Kidney (tissue), 14 donors: ENCODE measurements around the gene GRIN2A. TPM values are rescaled to one million over a fixed set of nuclear protein-coding genes. Genes with fewer than 3 reads are reported as not detected.

Experiments used
- DNase-seq, 5 donors: peaks; one replicate each; pipeline ENCODE4 v3.0.0-alpha.2; 2013 to 2020
- FAIRE-seq: peaks from 2 replicates; lab custom pipeline; 2012; peaks lifted over from hg19 to GRCh38; lab: Jason Lieb, UNC
- H3K27ac ChIP-seq, 2 donors: one replicate each; pipeline ENCODE4 v1.7.0; 2013; ENCODE audit warnings: low read depth in 2 of 2, low read length in 2 of 2, inconsistent platforms in 1 of 2
- H3K27me3 ChIP-seq: one replicate; pipeline ENCODE4 v1.7.1; 2013; ENCODE audit warnings: low read length, inconsistent platforms; ENCODE audit not compliant: control insufficient read depth, insufficient read depth
- H3K36me3 ChIP-seq, 3 donors: one replicate each; pipeline versions ENCODE4 v1.7.0 to v1.7.1; 2013; ENCODE audit warnings: low read length in 3 of 3, control low read depth in 1 of 3, inconsistent platforms in 1 of 3; ENCODE audit not compliant: insufficient read depth in 3 of 3, control insufficient read depth in 2 of 3
- H3K4me1 ChIP-seq, 3 donors: one replicate each; pipeline versions ENCODE4 v1.7.0 to v1.7.1; 2013; ENCODE audit warnings: low read length in 3 of 3, inconsistent platforms in 1 of 3, low read depth in 1 of 3; ENCODE audit not compliant: control insufficient read depth in 2 of 3, insufficient read depth in 2 of 3
- H3K4me3 ChIP-seq, 3 donors: one replicate each; pipeline versions ENCODE4 v1.7.0 to v1.8.1; 2013; ENCODE audit warnings: low read length in 3 of 3, control low read depth in 1 of 3, inconsistent platforms in 1 of 3
- H3K9ac ChIP-seq, 3 donors: one replicate each; pipeline versions ENCODE4 v1.7.0 to v1.7.1; 2013; ENCODE audit warnings: low read length in 3 of 3, control low read depth in 1 of 3, inconsistent platforms in 1 of 3
- H3K9me3 ChIP-seq, 3 donors: one replicate each; pipeline versions ENCODE4 v1.7.0 to v1.7.1; 2013; ENCODE audit warnings: low read length in 3 of 3, control low read depth in 1 of 3, inconsistent platforms in 1 of 3; ENCODE audit not compliant: control insufficient read depth in 2 of 3, insufficient read depth in 1 of 3
- CTCF ChIP-seq: IDR thresholded peaks from 3 replicates; pipeline ENCODE4 v1.5.1; 2012; ENCODE audit warnings: mild to moderate bottlenecking, moderate library complexity, borderline replicate concordance; ENCODE audit not compliant: insufficient read depth; ENCODE audit errors: extremely low read depth
- intact Hi-C: fragments of 100-400 bp; cut with DNase I; formaldehyde crosslinking; loops from one replicate; pipeline ENCODE4 v1.11.1; 2022
- polyA plus RNA-seq: library from polyadenylated mRNA; stranded (reverse); fragments of 350-450 nt; fragmentation: Illumina TruSeq; extraction: RNeasy Lipid Tissue Mini Kit (QIAGEN cat#74804); gene quantifications from one replicate; pipeline ENCODE4 v1.2.3, GENCODE V29; 2014; ENCODE audit warnings: low read depth, low replicate concordance; ENCODE audit not compliant: insufficient read depth
- total RNA-seq: library from RNA; stranded (reverse); fragmentation: NEBNext Ultra II Directional; extraction: Animal tissue kit (Norgen Biotek cat#: 25700); gene quantifications from one replicate; pipeline ENCODE4 v1.2.1, GENCODE V29; 2021
- donor health status: control.
- donor health status: control.
- donor health status: control.
- donor health status: control.
- donor health status: control.
- donor health status: DM: yes; HTN: yes; CAD: no.
- donor health status: Normal renal cell carcinoma (clear cell type).

GRIN2A gene
- total and polyA plus RNA-seq, 2 donors from 2014 or later: 0.28 to 6.5 TPM

- Histone ChIP-seq H3K4me3 (peak overlapping the region in 1 of 3 donors; percentile 2), H3K27me3 (no peaks in the 10 kb centered on the region), H3K9me3 (no peaks in the 10 kb centered on the region), H3K9ac (no peak overlapping the region), H3K27ac (no peak overlapping the region), H3K36me3 (no peaks in the 10 kb centered on the region), H3K4me1 (peaks cover 0 to 3% (median 0%) of the 10 kb centered on the region in 3 donors)
- TF ChIP-seq CTCF: no peak
- FAIRE-seq: no peak
- intact Hi-C loops: no loop called here
- DNase-seq: peak in 1 of 5 donors; percentile 10
Observed at GRCh38 chr16:9976601-9977000, 205.6 kb downstream of the GRIN2A start.

DNA sequence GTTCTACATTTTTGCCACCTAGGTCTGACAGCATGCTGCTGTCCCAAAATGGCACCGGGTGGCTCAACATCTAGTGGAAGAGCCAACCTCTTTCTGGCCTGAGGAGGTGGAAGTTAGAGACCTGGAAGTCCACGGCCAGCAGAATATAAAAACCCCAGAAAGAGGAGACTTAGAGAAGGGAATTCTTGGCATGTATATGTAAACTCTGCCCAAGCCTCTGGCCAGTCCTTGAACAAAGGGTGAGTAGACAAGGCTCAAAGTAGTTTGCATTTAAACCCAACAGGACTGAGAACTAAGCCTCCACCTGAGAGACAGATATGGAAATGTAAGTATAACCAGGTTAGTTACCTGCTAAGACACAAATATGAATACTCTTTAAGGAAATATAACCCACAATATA is 210.3 kb downstream of the GRIN2A start:
- Histone ChIP-seq H3K9ac (no peak overlapping the region), H3K27me3 (no peaks in the 10 kb centered on the region), H3K4me3 (no peak overlapping the region), H3K27ac (no peak overlapping the region), H3K36me3 (no peaks in the 10 kb centered on the region), H3K9me3 (no peaks in the 10 kb centered on the region), H3K4me1 (peaks cover 0 to 7% (median 0%) of the 10 kb centered on the region in 3 donors)
- no peak for DNase-seq
- TF ChIP-seq CTCF: no peak
- intact Hi-C loops: no loop called here
- FAIRE-seq: no peak

- intact Hi-C loops: no loop called here
- Histone ChIP-seq H3K4me3 (no peak overlapping the region), H3K9me3 (no peaks in the 10 kb centered on the region), H3K27me3 (no peaks in the 10 kb centered on the region), H3K27ac (peak overlapping the region in 1 of 2 donors; percentile 35), H3K36me3 (no peaks in the 10 kb centered on the region), H3K4me1 (peaks cover 0 to 7% (median 0%) of the 10 kb centered on the region in 3 donors), H3K9ac (no peak overlapping the region)
- FAIRE-seq (no peak), DNase-seq (no peak)
- no peak for TF ChIP-seq CTCF
Observed at GRCh38 chr16:9970796-9971195, 211.4 kb downstream of the GRIN2A start.

- intact Hi-C loops: no loop called here
- H3K9me3 ChIP-seq: no peaks in the 10 kb centered on the region
- H3K27ac ChIP-seq: peak overlapping the region in 1 of 2 donors; percentile 35
Observed at GRCh38 chr16:9970244-9970643, 212.0 kb downstream of the GRIN2A start.

More at GRCh38 chr16:9970244-9970643, 212.0 kb downstream of the GRIN2A start:
- no peaks in the 10 kb centered on the region for H3K36me3 ChIP-seq
- H3K27me3 ChIP-seq: no peaks in the 10 kb centered on the region
- H3K4me3 ChIP-seq: no peak overlapping the region
- TF ChIP-seq CTCF: no peak
- FAIRE-seq (no peak), DNase-seq (peak in 1 of 5 donors; percentile 16)
- H3K9ac ChIP-seq: no peak overlapping the region
- peaks cover 0 to 7% (median 0%) of the 10 kb centered on the region in 3 donors for H3K4me1 ChIP-seq
